Activated CD4-positive, alpha-beta T cell treated with anti-CD3 and anti-CD28 coated beads, Interleukin-2, Interleukin-6, amounts not matched to agents 100 ng/mL and 50 ng/mL, durations not matched to agents 16 hours and 8 hours (primary cell): ENCODE data around the gene PIP5K1B.

Experiments used
- DNase-seq: peaks from one replicate; pipeline ENCODE4 v3.0.0-alpha.2; 2020

PIP5K1B gene

GRCh38 chr9:68778635-68779034 lies 73.6 kb downstream of the PIP5K1B start:
- DNase-seq: no peak

- peak; percentile 96 for DNase-seq
Observed at GRCh38 chr9:68779558-68780379, 74.7 kb downstream of the PIP5K1B start.

GRCh38 chr9:68780380-68780712 lies 75.3 kb downstream of the PIP5K1B start:
- DNase-seq: no peak

GRCh38 chr9:68780720-68781119 lies 75.7 kb downstream of the PIP5K1B start:
- DNase-seq: peak; percentile 11

- no peak for DNase-seq
Observed at GRCh38 chr9:68781928-68782327, 76.9 kb downstream of the PIP5K1B start.

GRCh38 chr9:68782546-68782945 lies 77.5 kb downstream of the PIP5K1B start:
- no peak for DNase-seq

- no peak for DNase-seq
Observed at GRCh38 chr9:68785965-68786364, 80.9 kb downstream of the PIP5K1B start.

- DNase-seq: no peak
Observed at GRCh38 chr9:68791169-68791568, 86.1 kb downstream of the PIP5K1B start.

- no peak for DNase-seq
Observed at GRCh38 chr9:68793605-68794343, 88.7 kb downstream of the PIP5K1B start.

- DNase-seq: no peak
Observed at GRCh38 chr9:68794898-68795297, 89.9 kb downstream of the PIP5K1B start.

- no peak for DNase-seq
Observed at GRCh38 chr9:68795411-68795810, 90.4 kb downstream of the PIP5K1B start.

GRCh38 chr9:68797116-68797515 lies 92.1 kb downstream of the PIP5K1B start:
- no peak for DNase-seq

GRCh38 chr9:68798423-68798822 lies 93.4 kb downstream of the PIP5K1B start:
- DNase-seq: no peak

GRCh38 chr9:68800836-68801235 lies 95.8 kb downstream of the PIP5K1B start:
- no peak for DNase-seq

GRCh38 chr9:68802525-68803015 lies 97.5 kb downstream of the PIP5K1B start:
- peak; percentile 38 for DNase-seq

- no peak for DNase-seq
Observed at GRCh38 chr9:68804911-68805889, 100.2 kb downstream of the PIP5K1B start.

- no peak for DNase-seq
Observed at GRCh38 chr9:68805890-68806517, 101.0 kb downstream of the PIP5K1B start.

GRCh38 chr9:68808338-68808890 lies 103.4 kb downstream of the PIP5K1B start:
- DNase-seq: no peak

GRCh38 chr9:68817079-68817875 lies 112.2 kb downstream of the PIP5K1B start:
- DNase-seq: no peak

GRCh38 chr9:68819065-68819464 lies 114.0 kb downstream of the PIP5K1B start:
- no peak for DNase-seq

GRCh38 chr9:68821911-68822310 lies 116.9 kb downstream of the PIP5K1B start:
- no peak for DNase-seq
